SK-N-SH treated with all-trans-retinoic acid at 6 μM for 48 hours (cell line): ENCODE results near the gene ABCE1.

Experiments
- BACH2 ChIP-seq: fragments of 250-450 bp; sonication (Bioruptor Pico); IDR thresholded peaks from 2 replicates; pipeline ENCODE4 v1.9.0; 2021; ENCODE audit warnings: mild to moderate bottlenecking, borderline replicate concordance
- ZC3H10 ChIP-seq: fragments of 250-450 bp; sonication (Bioruptor Pico); IDR thresholded peaks from 2 replicates; pipeline ENCODE4 v1.5.1; 2021; ENCODE audit warnings: mild to moderate bottlenecking, moderate library complexity
- ZNF565 ChIP-seq: fragments of 450-650 bp; formaldehyde crosslinking; conservative IDR thresholded peaks from 2 replicates; pipeline ENCODE4 v1.5.0; 2020; ENCODE audit warnings: low read depth, mild to moderate bottlenecking, moderate library complexity

DNA sequence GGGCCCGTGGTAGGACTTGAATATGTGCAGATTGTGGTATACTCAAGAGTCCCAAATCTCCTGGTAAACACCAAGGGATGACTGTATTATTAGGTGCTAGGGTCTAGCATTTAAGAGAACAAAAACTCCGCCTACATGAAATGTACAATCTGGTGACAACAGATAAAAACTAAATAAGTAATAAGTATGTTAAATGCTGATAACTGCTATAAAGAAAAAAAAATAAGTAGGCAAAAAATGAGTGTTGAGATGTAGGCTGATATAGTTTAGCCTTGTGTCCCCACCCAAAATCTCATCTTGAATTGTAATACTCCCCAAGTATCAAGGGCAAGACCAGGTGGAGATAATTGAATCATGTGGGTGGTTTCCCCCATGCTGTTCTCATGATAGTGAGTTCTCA lies 58.9 kb downstream of the ABCE1 start:
- TF ChIP-seq ZC3H10: no peak
- no peak for TF ChIP-seq BACH2
- no peak for TF ChIP-seq ZNF565 (CRISPR knock-in tag)
